SU-DHL-6 (cell line): Measurements from ENCODE around the gene GATAD2A.

Experiments
- EZH2phosphoT487 ChIP-seq: fragments of 200-600 bp; sonication (generic), shearing (Covaris generic); conservative IDR thresholded peaks from 2 replicates; pipeline ENCODE4 v1.6.1; 2018; ENCODE audit warnings: mild to moderate bottlenecking, antibody characterized with exemption, low read length, moderate library complexity, mixed read lengths
- TF ChIP-seq, protein P1 (sequence below): fragments of 200-600 bp; sonication (generic); IDR thresholded peaks from one replicate; pipeline ENCODE4 v1.5.1; 2017; ENCODE audit warnings: antibody characterized with exemption, mild to moderate bottlenecking, low read length, moderate library complexity; ENCODE audit not compliant: insufficient read depth, poor library complexity, severe bottlenecking

GRCh38 chr19:19553670-19554069 lies 148.2 kb downstream of the GATAD2A start:
- TF ChIP-seq, protein P1, sequence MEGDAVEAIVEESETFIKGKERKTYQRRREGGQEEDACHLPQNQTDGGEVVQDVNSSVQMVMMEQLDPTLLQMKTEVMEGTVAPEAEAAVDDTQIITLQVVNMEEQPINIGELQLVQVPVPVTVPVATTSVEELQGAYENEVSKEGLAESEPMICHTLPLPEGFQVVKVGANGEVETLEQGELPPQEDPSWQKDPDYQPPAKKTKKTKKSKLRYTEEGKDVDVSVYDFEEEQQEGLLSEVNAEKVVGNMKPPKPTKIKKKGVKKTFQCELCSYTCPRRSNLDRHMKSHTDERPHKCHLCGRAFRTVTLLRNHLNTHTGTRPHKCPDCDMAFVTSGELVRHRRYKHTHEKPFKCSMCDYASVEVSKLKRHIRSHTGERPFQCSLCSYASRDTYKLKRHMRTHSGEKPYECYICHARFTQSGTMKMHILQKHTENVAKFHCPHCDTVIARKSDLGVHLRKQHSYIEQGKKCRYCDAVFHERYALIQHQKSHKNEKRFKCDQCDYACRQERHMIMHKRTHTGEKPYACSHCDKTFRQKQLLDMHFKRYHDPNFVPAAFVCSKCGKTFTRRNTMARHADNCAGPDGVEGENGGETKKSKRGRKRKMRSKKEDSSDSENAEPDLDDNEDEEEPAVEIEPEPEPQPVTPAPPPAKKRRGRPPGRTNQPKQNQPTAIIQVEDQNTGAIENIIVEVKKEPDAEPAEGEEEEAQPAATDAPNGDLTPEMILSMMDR = no peak
- TF ChIP-seq EZH2phosphoT487 = no peak
